ENCODE data around the gene FSTL1.

Gene FSTL1

DNA sequence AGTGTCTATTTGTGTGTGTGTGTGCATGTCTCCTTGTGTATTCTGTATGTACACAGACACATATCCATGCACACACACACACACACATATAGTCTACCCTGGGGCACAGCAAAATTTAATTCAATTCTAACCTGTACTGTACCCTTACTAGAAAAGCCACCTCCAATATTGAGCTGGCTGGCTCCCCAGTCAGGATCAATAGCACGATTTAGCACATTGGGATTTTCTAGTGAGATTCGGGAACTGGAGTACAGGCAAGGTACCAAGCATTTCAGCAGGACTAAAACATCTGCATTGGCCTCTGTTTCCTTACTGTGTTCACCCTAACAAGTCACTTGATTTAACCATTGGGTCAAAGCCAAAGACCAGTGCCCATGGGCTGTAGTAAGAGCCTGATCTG lies 13.2 kb downstream of the FSTL1 start:
- ATAC-seq = no peak
- no peaks in the 10 kb centered on the region for H3K36me3 Mint-ChIP-seq
- H3K27ac Mint-ChIP-seq = no peak overlapping the region
- peaks cover 14% of the 10 kb centered on the region for H3K27me3 Mint-ChIP-seq
- H3K9me3 Mint-ChIP-seq = no peaks in the 10 kb centered on the region
- no peak overlapping the region for H3K4me3 Mint-ChIP-seq
- no peaks in the 10 kb centered on the region for H3K4me1 Mint-ChIP-seq

DNA sequence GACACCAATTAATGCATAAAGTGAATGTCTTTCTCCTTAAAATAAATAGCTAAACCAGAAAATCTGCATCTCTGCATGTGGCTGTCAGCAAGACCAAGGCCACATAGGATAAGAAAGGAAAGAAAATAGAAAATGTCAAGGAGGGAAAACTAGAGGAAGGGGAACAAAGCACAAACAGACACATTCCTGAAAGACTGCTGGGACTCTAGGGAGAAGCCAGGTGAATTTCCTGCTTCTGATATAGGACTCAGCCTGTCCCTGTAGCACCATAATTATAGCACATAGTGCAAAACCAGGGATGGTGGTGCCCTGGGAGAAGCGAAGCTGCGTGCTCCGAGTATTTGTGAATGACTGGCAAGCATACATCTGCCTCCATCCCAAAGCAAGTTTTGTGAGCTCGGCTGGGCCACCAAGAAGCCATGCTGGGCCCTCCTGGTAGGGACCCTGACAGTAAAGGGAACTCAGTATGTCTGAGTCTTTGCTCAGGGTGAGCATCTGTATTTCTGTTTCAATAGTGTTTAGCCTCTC lies 14.2 kb downstream of the FSTL1 start:
- Mint-ChIP-seq H3K4me1 (no peaks in the 10 kb centered on the region), H3K27me3 (peaks cover 17% of the 10 kb centered on the region), H3K9me3 (no peaks in the 10 kb centered on the region), H3K4me3 (no peak overlapping the region), H3K36me3 (no peaks in the 10 kb centered on the region), H3K27ac (no peak overlapping the region)
- ATAC-seq = no peak

DNA sequence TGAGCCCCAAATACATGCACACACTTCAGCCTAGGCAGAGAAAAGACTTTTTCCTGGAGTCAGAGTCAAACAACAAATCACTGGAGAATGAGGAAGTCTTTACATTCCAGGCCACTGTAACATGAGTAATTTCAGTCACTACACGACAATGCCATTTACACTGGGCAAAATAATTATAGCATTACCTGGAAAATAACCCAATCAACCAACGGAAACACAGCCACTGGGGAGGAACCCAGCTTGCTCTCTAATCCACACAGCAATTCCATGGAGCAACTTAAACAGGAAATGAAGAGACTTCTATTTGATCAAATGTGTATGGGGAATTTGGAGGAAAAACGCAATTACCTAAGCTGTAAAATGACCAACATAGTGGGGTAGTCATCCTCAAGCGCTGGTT lies 15.2 kb downstream of the FSTL1 start:
- ATAC-seq = no peak
- Mint-ChIP-seq H3K9me3 (no peaks in the 10 kb centered on the region), H3K27ac (no peak overlapping the region), H3K27me3 (peaks cover 17% of the 10 kb centered on the region), H3K4me3 (no peak overlapping the region), H3K4me1 (no peaks in the 10 kb centered on the region), H3K36me3 (no peaks in the 10 kb centered on the region)

DNA sequence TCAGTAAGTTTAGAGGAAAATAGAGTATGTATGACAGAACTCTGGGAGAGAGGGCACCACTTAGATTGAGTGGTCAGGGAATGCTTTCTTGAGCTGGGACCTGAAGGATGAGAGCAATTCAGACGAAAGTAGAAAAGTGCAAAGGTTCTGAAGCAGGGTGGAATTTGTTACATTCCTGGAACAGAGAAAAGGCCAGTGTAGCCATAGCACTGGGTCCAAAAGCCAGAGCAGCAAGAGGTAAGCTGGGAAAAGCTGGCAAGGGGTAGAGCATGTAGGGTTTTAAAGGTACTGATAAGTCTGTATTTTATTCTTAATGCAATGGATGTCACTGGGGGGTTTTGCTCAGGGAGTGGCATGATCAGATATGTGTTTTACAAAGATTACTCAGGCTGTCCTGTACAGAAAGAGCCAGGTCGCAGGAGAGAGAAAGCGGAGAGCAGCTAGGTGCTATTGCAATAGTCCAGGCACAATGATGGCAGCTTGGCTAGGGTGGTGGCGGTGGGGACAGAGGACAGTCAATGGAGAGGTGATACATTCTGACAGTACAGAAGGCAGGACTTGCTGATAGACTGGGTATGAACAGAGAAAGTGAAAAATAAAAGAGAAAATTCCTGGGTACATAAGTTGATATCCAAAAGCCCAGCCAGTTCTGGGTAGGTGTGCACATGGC lies 17.0 kb downstream of the FSTL1 start:
- peaks cover 17% of the 10 kb centered on the region for H3K27me3 Mint-ChIP-seq
- no peaks in the 10 kb centered on the region for H3K36me3 Mint-ChIP-seq
- ATAC-seq = no peak

DNA sequence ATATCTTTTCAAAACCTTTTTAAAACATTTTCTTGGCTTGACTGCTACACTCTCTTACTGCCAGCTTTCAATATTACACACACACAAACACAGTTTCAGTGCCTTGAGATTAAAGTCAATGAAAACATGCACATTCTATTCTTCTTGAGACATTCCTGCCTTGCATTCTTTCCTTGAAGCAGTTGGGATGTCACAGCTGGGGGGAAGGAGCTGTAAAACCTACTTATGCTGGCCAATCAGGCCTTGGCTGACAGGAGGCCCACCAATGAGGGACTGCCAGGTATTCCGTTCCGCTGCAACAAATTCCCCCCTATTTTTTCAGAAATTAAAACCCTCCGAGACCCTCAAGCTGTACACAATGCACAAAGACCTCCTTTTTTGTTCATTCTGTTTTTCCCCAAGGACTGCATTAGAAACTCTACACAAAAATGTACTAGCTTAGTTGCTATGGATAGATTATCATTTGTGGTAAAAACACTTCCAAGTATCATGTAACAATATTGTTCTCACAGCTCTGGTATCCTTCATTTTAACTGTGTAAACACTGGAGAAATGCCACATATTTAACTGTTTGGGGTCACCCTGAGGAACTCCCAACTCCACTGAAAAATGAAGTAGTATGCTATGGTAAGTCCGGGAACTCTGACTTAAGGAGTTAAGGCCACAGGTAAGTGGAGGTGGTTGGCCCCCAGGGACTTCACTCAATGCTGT lies 18.5 kb downstream of the FSTL1 start:
- Mint-ChIP-seq H3K9me3 (no peaks in the 10 kb centered on the region), H3K36me3 (no peaks in the 10 kb centered on the region), H3K27me3 (peaks cover 30% of the 10 kb centered on the region), H3K4me3 (no peak overlapping the region), H3K27ac (no peak overlapping the region), H3K4me1 (no peaks in the 10 kb centered on the region)
- ATAC-seq = no peak

More for the DNA sequence above, 17.0 kb downstream of the FSTL1 start:
- H3K9me3 Mint-ChIP-seq = no peaks in the 10 kb centered on the region
- no peaks in the 10 kb centered on the region for H3K4me1 Mint-ChIP-seq
- no peak overlapping the region for H3K27ac Mint-ChIP-seq
- H3K4me3 Mint-ChIP-seq = no peak overlapping the region

DNA sequence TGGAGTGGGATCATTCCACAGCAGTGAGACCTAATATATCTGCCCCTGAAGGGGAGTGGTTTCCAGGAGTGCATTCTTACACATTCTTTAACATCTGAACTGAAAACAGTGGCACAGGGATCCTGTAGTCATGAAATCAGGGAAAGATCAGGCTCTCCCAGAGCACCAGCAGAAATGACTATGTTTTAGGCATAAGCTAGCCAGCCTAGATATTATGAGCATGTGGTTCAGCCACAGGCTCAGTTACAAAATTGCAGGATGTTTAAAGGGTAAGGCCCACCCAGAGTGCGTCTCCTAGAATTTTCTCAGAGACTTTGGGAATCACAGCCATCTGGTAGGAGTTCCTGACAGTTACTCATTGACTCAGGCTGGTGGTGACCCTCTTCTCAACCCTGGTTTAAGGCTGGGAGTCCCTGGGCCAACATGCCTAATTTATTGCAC lies 20.9 kb downstream of the FSTL1 start:
- no peaks in the 10 kb centered on the region for H3K36me3 Mint-ChIP-seq
- ATAC-seq = no peak
- H3K9me3 Mint-ChIP-seq = no peaks in the 10 kb centered on the region
- no peak overlapping the region for H3K27ac Mint-ChIP-seq
- no peaks in the 10 kb centered on the region for H3K4me1 Mint-ChIP-seq
- no peak overlapping the region for H3K4me3 Mint-ChIP-seq
- H3K27me3 Mint-ChIP-seq = peaks cover 42% of the 10 kb centered on the region

DNA sequence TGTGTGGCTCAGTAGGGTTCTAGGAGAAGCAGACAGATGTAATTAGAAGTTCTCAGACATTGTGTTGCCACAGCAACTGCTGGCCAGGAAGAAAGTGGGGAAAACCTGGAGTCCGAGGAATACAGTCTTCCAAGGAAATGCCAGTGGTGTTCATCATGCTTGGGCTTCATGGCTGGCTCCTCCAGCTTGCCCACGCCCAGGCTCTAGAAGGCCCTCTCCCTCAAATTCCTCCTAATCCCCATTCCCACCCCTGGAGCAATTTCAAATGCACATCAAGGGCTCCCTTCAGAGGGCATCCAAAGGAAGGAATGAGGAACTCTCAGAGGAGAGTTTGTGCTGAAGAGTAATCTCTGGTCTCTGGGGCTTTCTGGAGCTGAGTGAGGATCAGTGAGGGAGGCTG lies 21.9 kb downstream of the FSTL1 start:
- Mint-ChIP-seq H3K4me1 (no peaks in the 10 kb centered on the region), H3K36me3 (no peaks in the 10 kb centered on the region), H3K4me3 (no peak overlapping the region), H3K9me3 (no peaks in the 10 kb centered on the region), H3K27ac (no peak overlapping the region), H3K27me3 (peaks cover 49% of the 10 kb centered on the region)
- no peak for ATAC-seq

DNA sequence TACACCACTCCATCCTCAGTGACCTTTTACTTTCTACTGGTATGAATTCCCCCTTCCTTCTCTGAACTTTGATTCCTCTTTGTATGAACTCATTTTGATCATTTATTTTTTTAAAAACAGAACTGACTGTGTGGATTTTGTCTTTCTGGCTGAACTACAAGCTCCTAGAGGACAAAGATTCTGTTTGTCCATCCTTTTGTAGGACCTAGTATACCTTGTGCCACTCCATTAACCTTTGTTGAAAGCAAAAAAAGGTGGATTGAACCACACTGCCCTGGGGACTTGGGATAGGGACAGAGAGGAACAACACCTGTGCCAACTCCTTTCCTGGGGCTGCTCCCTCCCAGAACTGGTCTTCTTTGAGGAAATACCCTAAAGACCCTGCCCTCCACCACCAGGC lies 23.6 kb downstream of the FSTL1 start:
- H3K27me3 Mint-ChIP-seq = peaks cover 34% of the 10 kb centered on the region
- H3K27ac Mint-ChIP-seq = no peak overlapping the region
- H3K4me1 Mint-ChIP-seq = no peaks in the 10 kb centered on the region
- no peak overlapping the region for H3K4me3 Mint-ChIP-seq
- H3K9me3 Mint-ChIP-seq = no peaks in the 10 kb centered on the region
- H3K36me3 Mint-ChIP-seq = no peaks in the 10 kb centered on the region
- no peak for ATAC-seq

DNA sequence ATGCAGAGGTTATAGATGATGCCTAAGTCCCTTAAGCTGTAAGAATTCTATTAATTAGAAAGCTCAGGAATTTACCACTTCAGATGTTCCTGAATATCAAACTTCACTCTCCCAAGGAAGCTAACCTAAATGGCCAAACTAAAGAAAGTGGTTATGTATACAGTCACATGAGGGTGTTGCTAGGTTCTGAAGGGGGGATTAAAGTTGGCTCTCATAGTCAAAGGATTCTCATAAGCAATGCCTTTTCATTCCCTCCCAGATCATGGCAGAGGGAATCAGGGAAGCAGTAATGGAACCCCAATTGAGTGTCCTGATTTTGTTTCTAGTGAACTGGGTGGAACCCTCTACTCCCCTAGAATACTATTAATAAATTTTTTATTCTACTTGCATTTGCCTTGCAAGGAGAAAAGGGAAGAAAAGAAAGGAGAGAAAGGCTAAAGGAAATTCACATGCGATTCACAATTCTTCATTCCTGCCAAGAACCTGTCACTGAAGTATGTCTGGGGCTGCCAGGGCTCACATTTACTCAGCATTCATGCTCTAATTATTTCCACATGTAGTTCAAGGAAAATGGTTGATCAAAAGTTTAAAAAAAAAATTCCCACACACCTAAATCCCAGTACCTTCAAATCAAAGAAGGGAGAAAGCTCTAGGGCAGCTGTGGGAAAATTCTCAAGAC lies 25.1 kb downstream of the FSTL1 start:
- H3K4me1 Mint-ChIP-seq = no peaks in the 10 kb centered on the region
- ATAC-seq = no peak
- H3K4me3 Mint-ChIP-seq = no peak overlapping the region
- H3K36me3 Mint-ChIP-seq = no peaks in the 10 kb centered on the region
- H3K27ac Mint-ChIP-seq = no peak overlapping the region
- no peaks in the 10 kb centered on the region for H3K9me3 Mint-ChIP-seq
- peaks cover 34% of the 10 kb centered on the region for H3K27me3 Mint-ChIP-seq

DNA sequence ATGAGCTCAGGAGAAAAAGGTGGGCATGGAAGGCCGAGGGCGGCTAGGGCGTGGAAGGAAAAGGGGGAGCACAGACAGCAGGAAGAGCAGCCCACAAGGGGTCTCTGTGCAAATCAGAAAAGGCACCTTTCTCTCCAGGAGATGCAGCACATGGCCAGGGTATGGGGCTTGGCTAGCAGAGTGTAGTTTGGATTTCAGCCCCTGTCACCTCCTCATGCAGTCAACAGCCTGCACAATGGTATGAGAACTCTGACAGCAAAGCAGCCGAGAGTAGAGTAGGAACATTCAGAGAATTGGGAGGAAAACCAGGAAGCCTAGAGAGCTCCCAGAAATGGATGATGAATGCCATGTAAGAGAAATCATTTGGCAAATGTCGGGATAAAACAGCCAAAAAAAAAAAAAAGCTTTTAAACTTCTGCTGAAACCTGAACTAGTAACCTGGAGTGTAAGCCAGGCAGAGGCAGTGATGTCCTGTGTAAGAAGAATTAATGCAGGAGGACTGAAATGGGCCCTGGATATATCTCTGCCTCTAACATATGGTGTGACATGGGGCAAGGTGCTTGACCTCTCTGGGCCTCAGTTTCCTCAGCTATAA lies 25.7 kb downstream of the FSTL1 start:
- Mint-ChIP-seq H3K27me3 (peaks cover 34% of the 10 kb centered on the region), H3K27ac (no peak overlapping the region), H3K9me3 (no peaks in the 10 kb centered on the region), H3K4me1 (no peaks in the 10 kb centered on the region), H3K36me3 (no peaks in the 10 kb centered on the region), H3K4me3 (no peak overlapping the region)
- ATAC-seq = no peak

DNA sequence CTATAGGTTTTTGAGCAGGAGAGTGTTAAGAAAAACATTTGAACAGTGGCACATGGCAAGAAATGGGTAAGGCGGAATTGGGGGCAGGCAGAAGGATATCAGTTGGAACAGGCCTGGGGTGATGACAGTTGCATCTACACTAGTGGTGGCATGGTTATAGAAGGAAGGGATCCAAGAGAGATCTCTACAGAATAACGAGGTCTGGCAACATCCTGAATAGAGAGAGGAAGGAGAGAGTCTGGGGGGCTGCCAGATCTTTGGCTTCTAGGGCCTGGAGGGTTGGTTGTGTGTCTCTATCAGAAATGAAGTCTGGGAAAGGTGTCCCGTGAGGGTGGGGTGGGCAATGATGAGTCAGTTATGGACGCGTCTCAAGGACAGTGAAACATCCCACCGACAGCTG lies 26.3 kb downstream of the FSTL1 start:
- no peaks in the 10 kb centered on the region for H3K9me3 Mint-ChIP-seq
- no peak for ATAC-seq
- H3K27ac Mint-ChIP-seq = no peak overlapping the region
- no peak overlapping the region for H3K4me3 Mint-ChIP-seq
- no peaks in the 10 kb centered on the region for H3K36me3 Mint-ChIP-seq
- no peaks in the 10 kb centered on the region for H3K4me1 Mint-ChIP-seq
- peaks cover 34% of the 10 kb centered on the region for H3K27me3 Mint-ChIP-seq

DNA sequence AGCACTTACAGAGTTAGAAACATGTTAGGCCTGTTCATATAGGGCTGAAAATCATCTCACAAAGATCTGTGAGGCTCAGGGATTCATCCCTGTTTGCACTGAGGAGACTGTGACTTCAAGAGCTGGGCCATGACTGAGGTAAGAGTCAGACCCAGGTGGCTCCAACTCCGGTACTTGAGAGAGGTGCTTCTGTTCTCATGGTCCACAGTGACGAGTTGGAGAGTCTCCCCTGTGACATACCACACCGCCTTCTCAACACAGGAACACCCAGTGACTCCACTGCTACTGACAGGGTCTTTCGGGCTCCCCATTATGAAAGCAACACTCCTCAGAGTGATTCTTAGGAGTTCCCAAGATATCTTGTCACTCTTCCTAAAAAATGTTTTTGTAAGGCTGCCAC lies 27.4 kb downstream of the FSTL1 start:
- ATAC-seq = no peak
- H3K9me3 Mint-ChIP-seq = no peaks in the 10 kb centered on the region
- H3K4me1 Mint-ChIP-seq = peaks cover 9% of the 10 kb centered on the region
- no peak overlapping the region for H3K27ac Mint-ChIP-seq
- H3K4me3 Mint-ChIP-seq = no peak overlapping the region
- no peaks in the 10 kb centered on the region for H3K36me3 Mint-ChIP-seq
- H3K27me3 Mint-ChIP-seq = peaks cover 33% of the 10 kb centered on the region

DNA sequence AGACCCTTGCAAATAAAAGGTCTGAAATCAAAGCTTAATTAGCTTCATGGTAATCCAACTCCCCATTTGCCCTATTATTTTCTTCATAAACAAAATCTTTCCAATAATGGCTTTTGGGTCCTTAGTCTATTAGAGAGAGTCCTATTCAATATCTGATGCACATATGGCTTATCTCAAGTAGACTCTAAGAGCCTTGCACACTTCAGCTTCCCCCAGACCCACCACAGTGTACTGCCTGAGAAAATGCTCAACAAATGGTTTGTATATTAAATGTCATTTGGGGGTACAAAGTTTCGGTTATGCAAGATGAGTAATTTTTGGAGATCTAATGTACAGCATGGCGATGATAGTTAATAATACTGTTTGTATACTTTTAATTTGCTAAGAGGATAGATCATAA lies 28.9 kb downstream of the FSTL1 start:
- H3K9me3 Mint-ChIP-seq = no peaks in the 10 kb centered on the region
- H3K4me1 Mint-ChIP-seq = peaks cover 14% of the 10 kb centered on the region
- H3K36me3 Mint-ChIP-seq = no peaks in the 10 kb centered on the region
- no peak overlapping the region for H3K4me3 Mint-ChIP-seq
- no peak overlapping the region for H3K27ac Mint-ChIP-seq
- no peak for ATAC-seq
- H3K27me3 Mint-ChIP-seq = peaks cover 18% of the 10 kb centered on the region

DNA sequence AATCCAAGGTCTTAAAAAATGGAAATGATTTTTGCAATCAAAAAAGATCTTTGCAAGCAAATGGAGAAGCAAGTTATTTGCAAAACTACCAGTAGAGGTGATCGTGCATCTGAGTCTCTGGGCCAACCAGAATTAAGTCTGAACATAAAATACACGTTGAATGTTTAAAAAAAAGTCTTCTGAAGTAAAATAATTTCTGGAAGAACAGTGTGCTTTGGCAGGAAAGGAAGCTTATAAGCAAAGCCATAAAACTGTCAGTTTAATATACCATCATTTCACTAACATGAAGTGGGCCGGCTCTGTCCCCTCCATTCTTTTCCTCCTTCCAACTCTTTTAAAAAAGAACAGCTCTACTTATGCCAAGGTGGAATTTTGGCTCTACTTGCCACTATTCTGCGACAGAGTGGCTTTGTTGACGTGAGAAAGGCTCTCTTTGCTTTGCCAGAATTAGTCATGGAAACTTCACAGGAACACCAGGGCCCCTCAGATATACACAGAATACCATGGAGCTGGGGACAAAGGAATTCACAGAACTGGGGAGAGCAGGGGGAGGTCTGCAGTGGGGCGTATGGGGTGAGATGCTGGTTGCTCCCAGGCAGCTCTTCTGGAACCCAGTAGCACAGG lies 29.8 kb downstream of the FSTL1 start:
- Mint-ChIP-seq H3K27ac (no peak overlapping the region), H3K9me3 (no peaks in the 10 kb centered on the region), H3K36me3 (no peaks in the 10 kb centered on the region), H3K4me3 (no peak overlapping the region), H3K27me3 (peaks cover 16% of the 10 kb centered on the region), H3K4me1 (peaks cover 16% of the 10 kb centered on the region)
- ATAC-seq = no peak

DNA sequence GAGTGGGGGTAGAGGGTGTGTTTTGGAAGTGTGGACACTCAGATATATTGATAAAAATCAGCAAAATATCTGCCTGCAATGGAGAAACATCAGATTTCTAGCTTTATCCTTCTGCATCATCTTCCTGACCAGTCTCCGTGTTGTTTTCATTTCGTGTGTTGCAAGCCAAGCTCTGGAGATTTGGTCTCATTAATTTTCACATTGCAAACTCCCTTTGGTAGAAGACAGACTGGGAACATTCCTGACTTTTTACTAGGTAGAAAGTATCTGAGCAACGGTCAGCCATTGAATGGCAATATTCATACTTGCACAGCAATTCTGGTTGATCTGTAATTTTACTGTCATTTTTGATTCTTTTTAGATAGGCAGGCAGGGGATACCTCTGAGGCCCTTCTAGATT lies 30.4 kb downstream of the FSTL1 start:
- no peaks in the 10 kb centered on the region for H3K9me3 Mint-ChIP-seq

More for the DNA sequence above, 30.4 kb downstream of the FSTL1 start:
- ATAC-seq = no peak
- H3K27me3 Mint-ChIP-seq = peaks cover 21% of the 10 kb centered on the region
- H3K4me1 Mint-ChIP-seq = peaks cover 16% of the 10 kb centered on the region
- no peak overlapping the region for H3K4me3 Mint-ChIP-seq
- no peak overlapping the region for H3K27ac Mint-ChIP-seq
- H3K36me3 Mint-ChIP-seq = no peaks in the 10 kb centered on the region

Data from stimulated activated memory B cell treated with anti-CD40 and anti-IgM and Interleukin-4, amounts not matched to agents 10 μg/mL and 1 μg/mL and 100 μg/mL, for 72 hours (primary cell).